Measurements from ENCODE around the gene ZG16B. TPM values are rescaled to one million over a fixed set of nuclear protein-coding genes. Genes with fewer than 3 reads are reported as not detected.

The ZG16B gene
- total RNA-seq, 2 donors from 2014 or later, result 37.1 to 268 TPM

DNA sequence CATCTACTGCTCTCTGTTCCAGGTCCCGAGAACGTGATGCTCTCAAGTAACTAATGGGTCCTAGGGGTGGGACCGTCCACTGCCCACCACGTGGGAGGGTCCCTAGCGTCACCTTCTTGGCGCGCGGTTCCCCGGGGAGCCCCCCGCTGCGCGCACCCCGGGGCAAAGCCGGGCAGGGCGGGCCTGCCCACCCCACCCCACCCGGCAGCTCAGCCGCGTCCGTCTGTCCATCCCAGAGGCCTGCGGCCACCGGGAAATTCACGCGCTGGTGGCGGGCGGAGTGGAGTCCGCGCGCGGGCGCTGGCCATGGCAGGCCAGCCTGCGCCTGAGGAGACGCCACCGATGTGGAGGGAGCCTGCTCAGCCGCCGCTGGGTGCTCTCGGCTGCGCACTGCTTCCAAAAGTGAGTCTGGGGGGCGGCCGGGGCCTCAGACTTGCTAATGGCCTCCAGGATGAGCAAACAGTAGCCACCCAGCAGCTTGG, 31.3 kb upstream of the ZG16B start:
- DNase-seq (ENCODE audit: low spot score), result no peak
- Histone ChIP-seq H3K4me1 (replicated peaks) (no peaks in the 10 kb centered on the region), H3K9me3 (no peaks in the 10 kb centered on the region), H3K4me3 (no peak overlapping the region), H3K27me3 (replicated peaks; ENCODE audit: insufficient read depth) (no peaks in the 10 kb centered on the region), H3K36me3 (no peaks in the 10 kb centered on the region), H3K27ac (no peak overlapping the region)
- WGBS, result 72% methylated on average over 25 of the region's 39 CpGs
- TF ChIP-seq POLR2AphosphoS5 (IDR thresholded peaks at IDR 0.05), result no peak
- no peak for TF ChIP-seq CTCF (IDR thresholded peaks at IDR 0.05)
- TF ChIP-seq POLR2A (IDR thresholded peaks at IDR 0.05), result no peak
- intact Hi-C loops (cut with DNase I), result no loop called here

DNA sequence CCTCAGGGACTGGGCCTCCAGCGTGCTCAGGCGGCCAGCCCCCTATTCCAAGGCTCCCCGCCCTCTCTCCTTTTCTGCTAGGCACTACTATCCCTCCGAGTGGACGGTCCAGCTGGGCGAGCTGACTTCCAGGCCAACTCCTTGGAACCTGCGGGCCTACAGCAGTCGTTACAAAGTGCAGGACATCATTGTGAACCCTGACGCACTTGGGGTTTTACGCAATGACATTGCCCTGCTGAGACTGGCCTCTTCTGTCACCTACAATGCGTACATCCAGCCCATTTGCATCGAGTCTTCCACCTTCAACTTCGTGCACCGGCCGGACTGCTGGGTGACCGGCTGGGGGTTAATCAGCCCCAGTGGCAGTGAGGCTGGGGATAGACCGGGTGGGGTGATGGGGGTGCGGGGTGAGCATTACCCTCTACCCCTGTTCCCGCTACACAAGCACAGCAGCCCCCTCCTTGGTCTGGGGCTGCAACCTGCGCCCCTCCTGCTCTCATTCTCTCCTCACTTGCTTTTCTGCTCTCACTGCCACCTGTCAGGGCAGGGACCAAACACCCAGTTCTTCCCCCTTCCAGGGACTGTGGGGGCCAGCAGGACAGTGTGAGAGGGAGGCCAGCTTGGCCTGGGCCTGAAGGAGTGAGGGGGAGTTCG, 30.8 kb upstream of the ZG16B start:
- intact Hi-C loops (cut with DNase I), result no loop called here
- WGBS, result 71% methylated on average over 21 of the region's 21 CpGs
- no peak overlapping the region for H3K27ac ChIP-seq
- H3K4me1 ChIP-seq (replicated peaks), result no peaks in the 10 kb centered on the region
- no peaks in the 10 kb centered on the region for H3K9me3 ChIP-seq
- no peak overlapping the region for H3K4me3 ChIP-seq
- no peaks in the 10 kb centered on the region for H3K36me3 ChIP-seq
- TF ChIP-seq CTCF (IDR thresholded peaks at IDR 0.05) (no peak), POLR2AphosphoS5 (IDR thresholded peaks at IDR 0.05) (no peak), POLR2A (IDR thresholded peaks at IDR 0.05) (no peak)
- no peaks in the 10 kb centered on the region for H3K27me3 ChIP-seq (replicated peaks; ENCODE audit: insufficient read depth)
- DNase-seq (ENCODE audit: low spot score), result no peak

- Histone ChIP-seq H3K4me3 (no peak overlapping the region), H3K4me1 (replicated peaks) (no peaks in the 10 kb centered on the region), H3K27me3 (replicated peaks; ENCODE audit: insufficient read depth) (no peaks in the 10 kb centered on the region), H3K9me3 (no peaks in the 10 kb centered on the region), H3K36me3 (no peaks in the 10 kb centered on the region), H3K27ac (no peak overlapping the region)
- DNase-seq (ENCODE audit: low spot score), result peak; percentile 63
- TF ChIP-seq POLR2AphosphoS5 (IDR thresholded peaks at IDR 0.05) (peak; percentile 87), CTCF (IDR thresholded peaks at IDR 0.05) (no peak), POLR2A (IDR thresholded peaks at IDR 0.05) (no peak)
- intact Hi-C loops (cut with DNase I), result no loop called here
- WGBS, result 33% methylated on average over 1 of the region's 1 CpG
Observed at GRCh38 chr16:2799859-2800226, 30.3 kb upstream of the ZG16B start.

DNA sequence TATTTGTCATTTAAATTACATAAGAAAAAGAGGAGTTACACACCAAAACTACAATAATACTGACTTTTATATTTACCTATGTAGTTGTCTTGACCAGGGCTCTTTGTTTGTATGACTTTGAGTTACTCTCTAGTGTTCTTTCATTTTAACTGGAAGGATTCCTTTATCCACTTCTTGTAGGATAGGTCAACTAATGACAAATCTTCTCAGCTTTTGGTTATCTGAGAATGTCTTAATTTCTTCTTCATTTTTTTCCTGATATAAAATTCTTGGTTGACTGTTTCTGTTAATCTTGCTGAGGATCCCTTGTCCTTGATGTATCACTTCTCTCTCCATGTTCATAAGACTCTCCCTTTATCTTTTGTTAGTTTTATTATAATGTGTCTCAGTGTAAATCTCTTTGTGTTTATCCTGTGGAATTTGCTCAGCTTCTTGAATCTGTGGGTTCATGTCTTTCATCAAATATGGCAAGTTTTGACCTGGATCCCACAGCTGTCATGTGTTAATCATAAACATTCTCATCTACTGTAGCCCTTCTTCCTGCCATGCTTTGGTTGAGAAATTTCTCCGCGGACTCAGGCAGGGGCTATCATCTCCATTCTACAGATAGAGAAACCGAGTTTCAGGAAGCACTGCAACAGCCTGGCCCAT, 26.4 kb upstream of the ZG16B start:
- Histone ChIP-seq H3K27ac (no peak overlapping the region), H3K4me1 (replicated peaks) (no peaks in the 10 kb centered on the region), H3K27me3 (replicated peaks; ENCODE audit: insufficient read depth) (no peaks in the 10 kb centered on the region), H3K9me3 (no peaks in the 10 kb centered on the region), H3K4me3 (no peak overlapping the region), H3K36me3 (no peaks in the 10 kb centered on the region)
- DNase-seq (ENCODE audit: low spot score), result no peak
- TF ChIP-seq POLR2AphosphoS5 (IDR thresholded peaks at IDR 0.05) (no peak), POLR2A (IDR thresholded peaks at IDR 0.05) (no peak), CTCF (IDR thresholded peaks at IDR 0.05) (no peak)
- 73% methylated on average over 3 of the region's 3 CpGs for WGBS
- intact Hi-C loops (cut with DNase I), result no loop called here

- WGBS, result 96% methylated on average over 3 of the region's 4 CpGs
Observed at GRCh38 chr16:2804728-2805127, 25.4 kb upstream of the ZG16B start.

More at GRCh38 chr16:2804728-2805127, 25.4 kb upstream of the ZG16B start:
- Histone ChIP-seq H3K27me3 (replicated peaks; ENCODE audit: insufficient read depth) (no peaks in the 10 kb centered on the region), H3K4me3 (no peak overlapping the region), H3K36me3 (no peaks in the 10 kb centered on the region), H3K9me3 (no peaks in the 10 kb centered on the region), H3K27ac (no peak overlapping the region), H3K4me1 (replicated peaks) (no peaks in the 10 kb centered on the region)
- TF ChIP-seq CTCF (IDR thresholded peaks at IDR 0.05), result no peak
- TF ChIP-seq POLR2A (IDR thresholded peaks at IDR 0.05), result no peak
- TF ChIP-seq POLR2AphosphoS5 (IDR thresholded peaks at IDR 0.05), result no peak
- intact Hi-C loops (cut with DNase I), result no loop called here
- DNase-seq (ENCODE audit: low spot score), result no peak

Data from prostate gland (tissue), 2 donors.